HepG2 (cell line): Measurements from ENCODE around the gene TOP1. TPM values are rescaled to one million over a fixed set of nuclear protein-coding genes. Genes with fewer than 3 reads are reported as not detected.

Source experiments
- CEBPG ChIP-seq: IDR thresholded peaks from 2 replicates; pipeline ENCODE4 v1.6.1; 2016
- DMAP1 ChIP-seq: IDR thresholded peaks from 2 replicates; pipeline ENCODE4 v1.6.1; 2016
- EZH2 ChIP-seq: conservative IDR thresholded peaks from 2 replicates; pipeline ENCODE4 v1.6.1; 2012; ENCODE audit warnings: mild to moderate bottlenecking, low read depth, low read length, moderate library complexity
- PRMT3 ChIP-seq: sonication (generic); formaldehyde crosslinking; IDR thresholded peaks from 2 replicates; pipeline ENCODE4 v1.8.1; 2022; ENCODE audit warnings: low read depth, mild to moderate bottlenecking, moderate library complexity, missing genetic modification reagents, borderline replicate concordance
- RAD21 ChIP-seq: fragments of 450-650 bp; formaldehyde crosslinking; IDR thresholded peaks from 2 replicates; pipeline ENCODE4 v1.5.0; 2020; ENCODE audit warnings: mild to moderate bottlenecking
- SATB2 ChIP-seq: sonication (generic); formaldehyde crosslinking; IDR thresholded peaks from 2 replicates; pipeline ENCODE4 v1.5.0; 2020; ENCODE audit warnings: missing genetic modification reagents
- SP2 ChIP-seq: sonication (generic); formaldehyde crosslinking; IDR thresholded peaks from 2 replicates; pipeline ENCODE4 v1.5.1; 2020; ENCODE audit warnings: mild to moderate bottlenecking, missing genetic modification reagents
- ZBED4 ChIP-seq: sonication (generic); formaldehyde crosslinking; IDR thresholded peaks from 2 replicates; pipeline ENCODE4 v1.4.0; 2020; ENCODE audit warnings: missing genetic modification reagents, borderline replicate concordance
- ZNF558 ChIP-seq: sonication (generic); formaldehyde crosslinking; IDR thresholded peaks from 2 replicates; pipeline ENCODE4 v1.9.0; 2022; ENCODE audit warnings: mild to moderate bottlenecking, missing genetic modification reagents, borderline replicate concordance
- ZNF574 ChIP-seq: sonication (generic); formaldehyde crosslinking; IDR thresholded peaks from 2 replicates; pipeline ENCODE4 v1.4.0; 2020; ENCODE audit warnings: missing genetic modification reagents
- ZNF644 ChIP-seq: IDR thresholded peaks from 2 replicates; pipeline ENCODE4 v1.6.1; 2016; ENCODE audit warnings: low read depth
- ZNF780A ChIP-seq: sonication (generic); formaldehyde crosslinking; IDR thresholded peaks from 2 replicates; pipeline ENCODE4 v1.8.0; 2022; ENCODE audit warnings: mild to moderate bottlenecking, missing genetic modification reagents, moderate library complexity
- ZNF841 ChIP-seq: sonication (generic); formaldehyde crosslinking; IDR thresholded peaks from 2 replicates; pipeline ENCODE4 v1.8.1; 2023; ENCODE audit warnings: missing genetic modification reagents, borderline replicate concordance
- polyA plus RNA-seq, 8 experiments: library from polyadenylated mRNA; depleted of rRNA in 3 of 8; stranded (reverse) in 7 of 8; unstranded in 1 of 8; fragments of >200 nt; fragmentation: Illumina TruSeq in 4 of 8; extraction: Trizol in 4 of 8; gene quantifications; 2 replicates each; pipeline versions ENCODE4 v1.2.1 to v1.2.3, GENCODE V29; 2011 to 2016; ENCODE audit warnings: low read depth in 4 of 8, missing spikeins in 1 of 8, mixed read lengths in 1 of 8; ENCODE audit not compliant: insufficient read depth in 1 of 8
- total RNA-seq, 5 experiments: library from RNA; depleted of rRNA; stranded (reverse); fragments of >200 nt; fragmentation: Illumina TruSeq; extraction: Trizol; gene quantifications; 2 replicates each; pipeline ENCODE4 v1.2.3, GENCODE V29; 2016; ENCODE audit warnings: low read depth in 1 of 5
- TF ChIP-seq, protein P1 (sequence below): IDR thresholded peaks from 2 replicates; pipeline ENCODE4 v1.6.1; 2016; ENCODE audit warnings: missing biosample characterization, missing genetic modification reagents, low read depth
- TF ChIP-seq, protein P2 (sequence below): IDR thresholded peaks from 2 replicates; pipeline ENCODE4 v1.6.1; 2016; ENCODE audit warnings: missing genetic modification reagents, missing compliant biosample characterization
- TF ChIP-seq, protein P3 (sequence below): sonication (generic); formaldehyde crosslinking; conservative IDR thresholded peaks from 2 replicates; pipeline ENCODE4 v1.4.0; 2020; ENCODE audit warnings: missing genetic modification reagents
- TF ChIP-seq, protein P4 (sequence below): IDR thresholded peaks from 2 replicates; pipeline ENCODE4 v1.6.1; 2016; ENCODE audit warnings: mild to moderate bottlenecking, missing biosample characterization, missing genetic modification reagents

Gene TOP1
- total and polyA plus RNA-seq, 2 of the 13 experiments (the other 11 are each of a cell fraction or from before 2014, with no cell fraction given), result 10.2 to 19.4 TPM

- TF ChIP-seq ZBED4 (CRISPR knock-in tag) (peak; percentile 70; the same call in 1 of the 2 replicates), CEBPG (no peak), ZNF841 (CRISPR knock-in tag) (no peak), SATB2 (0 out of 2 replicates have a peak, but pooled peaks have one; percentile 79), ZNF574 (CRISPR knock-in tag) (peak; percentile 76), ZNF644 (CRISPR knock-in tag) (no peak), ZNF780A (CRISPR knock-in tag) (no peak), EZH2 (no peak), ZNF558 (CRISPR knock-in tag) (peak; percentile 95; the same call in 1 of the 2 replicates), PRMT3 (CRISPR knock-in tag) (peak; percentile 85; the same call in 1 of the 2 replicates), SP2 (CRISPR knock-in tag) (peak; percentile 98), RAD21 (CRISPR knock-in tag) (peak; percentile 64; the same call in 1 of the 2 replicates), DMAP1 (CRISPR knock-in tag) (peak; percentile 72)
- TF ChIP-seq, protein P1, sequence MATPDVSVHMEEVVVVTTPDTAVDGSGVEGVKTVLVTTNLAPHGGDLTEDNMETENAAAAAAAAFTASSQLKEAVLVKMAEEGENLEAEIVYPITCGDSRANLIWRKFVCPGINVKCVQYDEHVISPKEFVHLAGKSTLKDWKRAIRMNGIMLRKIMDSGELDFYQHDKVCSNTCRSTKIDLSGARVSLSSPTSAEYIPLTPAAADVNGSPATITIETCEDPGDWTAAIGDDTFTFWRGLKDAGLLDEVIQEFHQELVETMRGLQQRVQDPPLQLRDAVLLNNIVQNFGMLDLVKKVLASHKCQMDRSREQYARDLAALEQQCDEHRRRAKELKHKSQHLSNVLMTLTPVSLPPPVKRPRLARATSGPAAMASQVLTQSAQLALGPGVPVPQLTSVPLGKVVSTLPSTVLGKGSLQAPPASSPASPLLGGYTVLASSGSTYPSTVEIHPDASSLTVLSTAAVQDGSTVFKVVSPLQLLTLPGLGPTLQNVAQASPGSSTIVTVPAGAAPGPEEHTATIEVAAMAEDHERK (CRISPR knock-in tag), result no peak; the same call in none of the 2 replicates
- TF ChIP-seq, protein P2, sequence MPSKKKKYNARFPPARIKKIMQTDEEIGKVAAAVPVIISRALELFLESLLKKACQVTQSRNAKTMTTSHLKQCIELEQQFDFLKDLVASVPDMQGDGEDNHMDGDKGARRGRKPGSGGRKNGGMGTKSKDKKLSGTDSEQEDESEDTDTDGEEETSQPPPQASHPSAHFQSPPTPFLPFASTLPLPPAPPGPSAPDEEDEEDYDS (CRISPR knock-in tag), result peak; percentile 85
- TF ChIP-seq, protein P3, sequence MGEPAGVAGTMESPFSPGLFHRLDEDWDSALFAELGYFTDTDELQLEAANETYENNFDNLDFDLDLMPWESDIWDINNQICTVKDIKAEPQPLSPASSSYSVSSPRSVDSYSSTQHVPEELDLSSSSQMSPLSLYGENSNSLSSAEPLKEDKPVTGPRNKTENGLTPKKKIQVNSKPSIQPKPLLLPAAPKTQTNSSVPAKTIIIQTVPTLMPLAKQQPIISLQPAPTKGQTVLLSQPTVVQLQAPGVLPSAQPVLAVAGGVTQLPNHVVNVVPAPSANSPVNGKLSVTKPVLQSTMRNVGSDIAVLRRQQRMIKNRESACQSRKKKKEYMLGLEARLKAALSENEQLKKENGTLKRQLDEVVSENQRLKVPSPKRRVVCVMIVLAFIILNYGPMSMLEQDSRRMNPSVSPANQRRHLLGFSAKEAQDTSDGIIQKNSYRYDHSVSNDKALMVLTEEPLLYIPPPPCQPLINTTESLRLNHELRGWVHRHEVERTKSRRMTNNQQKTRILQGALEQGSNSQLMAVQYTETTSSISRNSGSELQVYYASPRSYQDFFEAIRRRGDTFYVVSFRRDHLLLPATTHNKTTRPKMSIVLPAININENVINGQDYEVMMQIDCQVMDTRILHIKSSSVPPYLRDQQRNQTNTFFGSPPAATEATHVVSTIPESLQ (CRISPR knock-in tag), result no peak; the same call in 1 of the 2 replicates
- TF ChIP-seq, protein P4, sequence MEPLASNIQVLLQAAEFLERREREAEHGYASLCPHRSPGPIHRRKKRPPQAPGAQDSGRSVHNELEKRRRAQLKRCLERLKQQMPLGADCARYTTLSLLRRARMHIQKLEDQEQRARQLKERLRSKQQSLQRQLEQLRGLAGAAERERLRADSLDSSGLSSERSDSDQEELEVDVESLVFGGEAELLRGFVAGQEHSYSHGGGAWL (CRISPR knock-in tag), result peak; percentile 80; the same call in 1 of the 2 replicates
Observed at GRCh38 chr20:41136680-41137613, 108.3 kb downstream of the TOP1 start, which contains the start of gene PLCG1 (continued).
